ENCODE measurements around the gene KDM6B.

The KDM6B gene

GRCh38 chr17:7882629-7883028, 48.6 kb downstream of the KDM6B start:
- DNase-seq: no peak

Measured in CD4-positive, alpha-beta T cell treated with Interleukin-4 for 1 hour (primary cell).